H1 (cell line): ENCODE measurements around the gene HOXB4.
A peak's percentile ranks its signal among the peaks of the same experiment; 100 is the strongest.

Experiments
- EZH2 ChIP-seq: fragments of 200-600 bp; sonication (generic); IDR thresholded peaks from 2 replicates; pipeline ENCODE4 v1.7.1; 2012; ENCODE audit warnings: low read depth, mild to moderate bottlenecking, moderate library complexity, low read length, inconsistent platforms; ENCODE audit not compliant: severe bottlenecking
- FOSL1 ChIP-seq: IDR thresholded peaks from 2 replicates; pipeline ENCODE4 v1.6.1; 2011; ENCODE audit warnings: mild to moderate bottlenecking, low read depth, low read length, moderate library complexity; ENCODE audit not compliant: insufficient read depth
- POLR2AphosphoS5 ChIP-seq: IDR thresholded peaks from 2 replicates; pipeline ENCODE4 v1.6.1; 2011; ENCODE audit warnings: low read depth, low read length
- TF ChIP-seq, protein P1 (sequence below), 3 experiments: IDR thresholded peaks; 1 replicate in 2 of 3; 2 replicates in 1 of 3; pipeline versions ENCODE4 v1.5.1 to v1.6.1; 2011; ENCODE audit warnings: low read length in 3 of 3, mild to moderate bottlenecking in 3 of 3, inconsistent platforms in 2 of 3, low read depth in 1 of 3, moderate library complexity in 1 of 3; ENCODE audit not compliant: insufficient read depth in 1 of 3; ENCODE audit errors: control extremely low read depth in 1 of 3
- TF ChIP-seq, protein P2 (sequence below): IDR thresholded peaks from 2 replicates; pipeline ENCODE4 v1.6.1; 2012; ENCODE audit warnings: low read length, inconsistent platforms

GRCh38 chr17:48622857-48623256, 44.7 kb upstream of the HOXB4 start:
- TF ChIP-seq POLR2AphosphoS5 = no peak
- TF ChIP-seq FOSL1 = no peak
- TF ChIP-seq, protein P1, sequence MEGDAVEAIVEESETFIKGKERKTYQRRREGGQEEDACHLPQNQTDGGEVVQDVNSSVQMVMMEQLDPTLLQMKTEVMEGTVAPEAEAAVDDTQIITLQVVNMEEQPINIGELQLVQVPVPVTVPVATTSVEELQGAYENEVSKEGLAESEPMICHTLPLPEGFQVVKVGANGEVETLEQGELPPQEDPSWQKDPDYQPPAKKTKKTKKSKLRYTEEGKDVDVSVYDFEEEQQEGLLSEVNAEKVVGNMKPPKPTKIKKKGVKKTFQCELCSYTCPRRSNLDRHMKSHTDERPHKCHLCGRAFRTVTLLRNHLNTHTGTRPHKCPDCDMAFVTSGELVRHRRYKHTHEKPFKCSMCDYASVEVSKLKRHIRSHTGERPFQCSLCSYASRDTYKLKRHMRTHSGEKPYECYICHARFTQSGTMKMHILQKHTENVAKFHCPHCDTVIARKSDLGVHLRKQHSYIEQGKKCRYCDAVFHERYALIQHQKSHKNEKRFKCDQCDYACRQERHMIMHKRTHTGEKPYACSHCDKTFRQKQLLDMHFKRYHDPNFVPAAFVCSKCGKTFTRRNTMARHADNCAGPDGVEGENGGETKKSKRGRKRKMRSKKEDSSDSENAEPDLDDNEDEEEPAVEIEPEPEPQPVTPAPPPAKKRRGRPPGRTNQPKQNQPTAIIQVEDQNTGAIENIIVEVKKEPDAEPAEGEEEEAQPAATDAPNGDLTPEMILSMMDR (IDR thresholded peaks at IDR 0.05; ENCODE audit: control extremely low read depth in 1 of 3, insufficient read depth in 1 of 3, low read depth in 1 of 3, low read length in 3 of 3) = no peak
- peak; percentile 69 for TF ChIP-seq EZH2
- TF ChIP-seq, protein P2, sequence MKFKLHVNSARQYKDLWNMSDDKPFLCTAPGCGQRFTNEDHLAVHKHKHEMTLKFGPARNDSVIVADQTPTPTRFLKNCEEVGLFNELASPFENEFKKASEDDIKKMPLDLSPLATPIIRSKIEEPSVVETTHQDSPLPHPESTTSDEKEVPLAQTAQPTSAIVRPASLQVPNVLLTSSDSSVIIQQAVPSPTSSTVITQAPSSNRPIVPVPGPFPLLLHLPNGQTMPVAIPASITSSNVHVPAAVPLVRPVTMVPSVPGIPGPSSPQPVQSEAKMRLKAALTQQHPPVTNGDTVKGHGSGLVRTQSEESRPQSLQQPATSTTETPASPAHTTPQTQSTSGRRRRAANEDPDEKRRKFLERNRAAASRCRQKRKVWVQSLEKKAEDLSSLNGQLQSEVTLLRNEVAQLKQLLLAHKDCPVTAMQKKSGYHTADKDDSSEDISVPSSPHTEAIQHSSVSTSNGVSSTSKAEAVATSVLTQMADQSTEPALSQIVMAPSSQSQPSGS = no peak
